Esophagus muscularis mucosa (tissue), 4 donors: ENCODE data around the gene C1QTNF1. TPM values are rescaled to one million over a fixed set of nuclear protein-coding genes. Genes with fewer than 3 reads are reported as not detected.

Source experiments
- DNase-seq: peaks from one replicate; pipeline ENCODE4 v3.0.0-alpha.2; 2017; ENCODE audit errors: extremely low spot score
- H3K27ac ChIP-seq, 4 donors: fragments of 200-600 bp; sonication (generic); replicated peaks in 1 of 4; 1 replicate in 3 of 4; 2 replicates in 1 of 4; pipeline ENCODE4 v1.5.1; 2016 to 2019; ENCODE audit warnings: mild to moderate bottlenecking in 1 of 4
- H3K27me3 ChIP-seq, 4 donors: fragments of 200-600 bp; sonication (generic); one replicate each; pipeline versions ENCODE4 v1.5.1 to v1.6.0; 2016 to 2019
- H3K36me3 ChIP-seq, 4 donors: fragments of 200-600 bp; sonication (generic); one replicate each; pipeline ENCODE4 v1.5.1; 2016 to 2019
- H3K4me1 ChIP-seq, 4 donors: fragments of 200-600 bp; sonication (generic); one replicate each; pipeline ENCODE4 v1.5.1; 2016 to 2019
- H3K4me3 ChIP-seq, 4 donors: fragments of 200-600 bp; sonication (generic); 1 replicate in 2 of 4; 2 replicates in 2 of 4; pipeline ENCODE4 v1.5.1; 2016 to 2019; ENCODE audit warnings: mild to moderate bottlenecking in 4 of 4, moderate library complexity in 1 of 4
- H3K9me3 ChIP-seq, 4 donors: fragments of 200-600 bp; sonication (generic); 1 replicate in 3 of 4; 2 replicates in 1 of 4; pipeline ENCODE4 v1.5.1; 2016 to 2019
- CTCF ChIP-seq, 3 experiments: fragments of 200-600 bp in 2 of 3; fragments of 450-650 bp in 1 of 3; sonication (generic) in 2 of 3; IDR thresholded peaks; one replicate each; pipeline ENCODE4 v1.5.1; 2017 to 2019; ENCODE audit warnings: antibody characterized with exemption in 3 of 3, mild to moderate bottlenecking in 2 of 3, moderate library complexity in 1 of 3
- EP300 ChIP-seq: sonication (generic); formaldehyde crosslinking; IDR thresholded peaks from one replicate; pipeline ENCODE4 v1.6.1; 2017; ENCODE audit warnings: antibody characterized with exemption
- POLR2A ChIP-seq: fragments of 450-650 bp; IDR thresholded peaks from one replicate; pipeline ENCODE4 v1.6.1; 2017; ENCODE audit warnings: antibody characterized with exemption, moderate library complexity, mild to moderate bottlenecking, low read depth
- POLR2AphosphoS5 ChIP-seq, 2 donors: sonication (generic); formaldehyde crosslinking; IDR thresholded peaks; one replicate each; pipeline ENCODE4 v1.6.1; 2017; ENCODE audit warnings: antibody characterized with exemption in 2 of 2
- WGBS: methylation state at CpG from one replicate; pipeline ENCODE4 v1.1.5; 2018; 5-methylcytosine and 5-hydroxymethylcytosine counted together
- intact Hi-C: fragments of 100-400 bp; cut with DNase I; formaldehyde crosslinking; loops from one replicate; pipeline ENCODE4 v1.15.1; 2023
- total RNA-seq, 4 donors: library from RNA; depleted of rRNA; stranded (reverse); fragments of >200 nt; gene quantifications; one replicate each; pipeline versions ENCODE4 v1.1.0 to v1.2.1, GENCODE V29; 2016

Gene C1QTNF1
- total RNA-seq, 4 donors from 2014 or later = 31.1 to 115 (median 70.4) TPM

- DNase-seq = no peak
- intact Hi-C loops = loop anchor here (5.0 kb wide), 2 partner anchors 35 to 345 kb away; no protein-coding TSS in a partner anchor
- H3K27me3 ChIP-seq = no peaks in the 10 kb centered on the region
Observed at GRCh38 chr17:79046916-79047280, 22.9 kb downstream of the C1QTNF1 start.

GRCh38 chr17:79047291-79047920 is 23.4 kb downstream of the C1QTNF1 start:
- H3K4me3 ChIP-seq = no peak overlapping the region
- H3K27ac ChIP-seq = peak overlapping the region; percentile 29 to 61 (median 34)
- peaks cover 17 to 35% (median 25%) of the 10 kb centered on the region in 4 donors for H3K4me1 ChIP-seq
- DNase-seq = no peak
- WGBS = 88% methylated on average over 25 of the region's 30 CpGs
- intact Hi-C loops = loop anchor here (5.0 kb wide), 2 partner anchors 35 to 345 kb away; no protein-coding TSS in a partner anchor
- no peaks in the 10 kb centered on the region for H3K9me3 ChIP-seq
- no peaks in the 10 kb centered on the region for H3K27me3 ChIP-seq
- peaks cover 0 to 52% (median 32%) of the 10 kb centered on the region in 4 donors for H3K36me3 ChIP-seq
- TF ChIP-seq POLR2AphosphoS5 (IDR thresholded peaks at IDR 0.05) (no peak), POLR2A (no peak), EP300 (no peak), CTCF (IDR thresholded peaks at IDR 0.05) (no peak)

More at GRCh38 chr17:79046916-79047280, 22.9 kb downstream of the C1QTNF1 start:
- H3K4me1 ChIP-seq = peaks cover 22 to 40% (median 27%) of the 10 kb centered on the region in 4 donors
- H3K27ac ChIP-seq = peak overlapping the region; percentile 29 to 61 (median 40)
- no peaks in the 10 kb centered on the region for H3K9me3 ChIP-seq
- peaks cover 0 to 52% (median 32%) of the 10 kb centered on the region in 4 donors for H3K36me3 ChIP-seq
- TF ChIP-seq CTCF (IDR thresholded peaks at IDR 0.05) (no peak), POLR2AphosphoS5 (IDR thresholded peaks at IDR 0.05) (no peak), EP300 (no peak), POLR2A (no peak)
- WGBS = 58% methylated on average over 15 of the region's 15 CpGs
- H3K4me3 ChIP-seq = peak overlapping the region in 1 of 4 donors; percentile 1

- intact Hi-C loops = loop anchor here (5.0 kb wide), 2 partner anchors 34 to 344 kb away; no protein-coding TSS in a partner anchor
- peaks cover 0 to 52% (median 32%) of the 10 kb centered on the region in 4 donors for H3K36me3 ChIP-seq
- no peaks in the 10 kb centered on the region for H3K9me3 ChIP-seq
- H3K27me3 ChIP-seq = no peaks in the 10 kb centered on the region
- H3K4me3 ChIP-seq = no peak overlapping the region
- 92% methylated on average over 35 of the region's 41 CpGs for WGBS
- no peak for DNase-seq
- peaks cover 17 to 33% (median 24%) of the 10 kb centered on the region in 4 donors for H3K4me1 ChIP-seq
- H3K27ac ChIP-seq = peak overlapping the region in 3 of 4 donors; percentile 29 to 61 (median 31)
- TF ChIP-seq POLR2A (no peak), EP300 (no peak), POLR2AphosphoS5 (IDR thresholded peaks at IDR 0.05) (no peak), CTCF (IDR thresholded peaks at IDR 0.05) (no peak)
Observed at GRCh38 chr17:79047923-79048825, 24.2 kb downstream of the C1QTNF1 start.

- Histone ChIP-seq H3K27ac (no peak overlapping the region), H3K27me3 (no peaks in the 10 kb centered on the region), H3K36me3 (peaks cover 0 to 49% (median 32%) of the 10 kb centered on the region in 4 donors), H3K4me1 (peaks cover 17 to 33% (median 24%) of the 10 kb centered on the region in 4 donors), H3K9me3 (peaks cover 0 to 6% (median 0%) of the 10 kb centered on the region in 4 donors), H3K4me3 (no peak overlapping the region)
- intact Hi-C loops = loop anchor here (5.0 kb wide), 2 partner anchors 33 to 343 kb away; no protein-coding TSS in a partner anchor
- TF ChIP-seq POLR2AphosphoS5 (IDR thresholded peaks at IDR 0.05) = no peak
- TF ChIP-seq POLR2A = no peak
- TF ChIP-seq EP300 = no peak
- TF ChIP-seq CTCF (IDR thresholded peaks at IDR 0.05) = no peak
- WGBS = 87% methylated on average over 16 of the region's 21 CpGs
- no peak for DNase-seq
Observed at GRCh38 chr17:79048826-79049755, 25.1 kb downstream of the C1QTNF1 start.
